22Rv1 (cell line): ENCODE measurements around the gene IGSF9.

Source experiments
- ZFX ChIP-seq: fragments of 450-650 bp; IDR thresholded peaks from 2 replicates; pipeline ENCODE4 v1.6.1; 2017; ENCODE audit warnings: antibody characterized with exemption, borderline replicate concordance
- TF ChIP-seq, protein P1 (sequence below): fragments of 450-650 bp; IDR thresholded peaks from 2 replicates; pipeline ENCODE4 v1.5.1; 2017; ENCODE audit warnings: mild to moderate bottlenecking

DNA sequence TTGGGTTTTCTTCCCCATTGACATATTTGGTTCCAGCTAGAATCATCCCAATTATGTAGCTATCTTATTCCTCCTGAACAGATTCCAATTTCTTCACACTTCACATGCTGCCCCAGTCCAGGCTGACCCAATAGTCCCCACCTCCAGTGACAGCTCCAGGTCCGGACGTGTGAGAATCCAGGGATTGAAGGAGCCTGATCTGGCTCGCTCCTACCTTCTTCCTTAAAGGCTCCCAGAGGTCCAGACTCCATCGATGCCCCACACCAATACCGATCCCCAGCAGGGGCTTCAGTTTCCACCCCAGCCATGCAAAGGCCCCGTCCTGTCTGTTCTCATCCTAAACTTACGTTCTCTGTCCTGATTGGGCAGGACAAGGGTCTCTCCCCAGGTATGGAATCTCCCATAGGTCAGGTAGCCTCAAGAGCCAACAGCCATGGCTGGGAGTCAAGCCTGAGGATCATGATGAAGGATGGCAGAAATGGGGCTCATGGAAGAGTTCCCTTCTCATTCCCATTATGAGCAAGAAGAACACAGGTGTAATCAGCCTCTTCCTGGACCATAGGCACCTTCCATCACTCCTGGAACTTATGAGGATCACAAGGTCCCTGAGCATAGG is 29.0 kb upstream of the IGSF9 start:
- TF ChIP-seq, protein P1, sequence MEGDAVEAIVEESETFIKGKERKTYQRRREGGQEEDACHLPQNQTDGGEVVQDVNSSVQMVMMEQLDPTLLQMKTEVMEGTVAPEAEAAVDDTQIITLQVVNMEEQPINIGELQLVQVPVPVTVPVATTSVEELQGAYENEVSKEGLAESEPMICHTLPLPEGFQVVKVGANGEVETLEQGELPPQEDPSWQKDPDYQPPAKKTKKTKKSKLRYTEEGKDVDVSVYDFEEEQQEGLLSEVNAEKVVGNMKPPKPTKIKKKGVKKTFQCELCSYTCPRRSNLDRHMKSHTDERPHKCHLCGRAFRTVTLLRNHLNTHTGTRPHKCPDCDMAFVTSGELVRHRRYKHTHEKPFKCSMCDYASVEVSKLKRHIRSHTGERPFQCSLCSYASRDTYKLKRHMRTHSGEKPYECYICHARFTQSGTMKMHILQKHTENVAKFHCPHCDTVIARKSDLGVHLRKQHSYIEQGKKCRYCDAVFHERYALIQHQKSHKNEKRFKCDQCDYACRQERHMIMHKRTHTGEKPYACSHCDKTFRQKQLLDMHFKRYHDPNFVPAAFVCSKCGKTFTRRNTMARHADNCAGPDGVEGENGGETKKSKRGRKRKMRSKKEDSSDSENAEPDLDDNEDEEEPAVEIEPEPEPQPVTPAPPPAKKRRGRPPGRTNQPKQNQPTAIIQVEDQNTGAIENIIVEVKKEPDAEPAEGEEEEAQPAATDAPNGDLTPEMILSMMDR: no peak
- no peak for TF ChIP-seq ZFX
